Keratinocyte (primary cell): ENCODE data around the gene PEX7.

Experiments
- CTCF ChIP-seq, 3 experiments: IDR thresholded peaks in 1 of 3; conservative IDR thresholded peaks in 1 of 3; optimal IDR thresholded peaks in 1 of 3; 2 replicates in 2 of 3; 3 replicates in 1 of 3; pipeline versions ENCODE3 to v1.5.1; 2011; ENCODE audit warnings: low read length in 3 of 3, mild to moderate bottlenecking in 3 of 3, moderate library complexity in 2 of 3, control low read depth in 1 of 3, inconsistent platforms in 1 of 3; ENCODE audit not compliant: insufficient read depth in 2 of 3; ENCODE audit errors: extremely low read depth in 1 of 3
- EZH2 ChIP-seq: IDR thresholded peaks from one replicate; pipeline ENCODE4 v1.6.1; 2012; ENCODE audit warnings: inconsistent platforms, mild to moderate bottlenecking, low read length, moderate library complexity

- TF ChIP-seq CTCF (optimal IDR thresholded peaks at IDR 0.05 in 1 of 3, IDR thresholded peaks at IDR 0.05 in 1 of 3, conservative IDR thresholded peaks at IDR 0.05 in 1 of 3; ENCODE audit: extremely low read depth in 1 of 3, insufficient read depth in 2 of 3, low read length in 3 of 3) (no peak), EZH2 (no peak)
Observed at GRCh38 chr6:136959471-136959891, 137.1 kb downstream of the PEX7 start.
